ENCODE results near the gene SEC23B. TPM values are rescaled to one million over a fixed set of nuclear protein-coding genes. Genes with fewer than 3 reads are reported as not detected.

The SEC23B gene
- total RNA-seq, 6 experiments from 2014 or later = 22.3 to 33.1 (median 31.1) TPM

GRCh38 chr20:18537651-18538050 lies 29.9 kb downstream of the SEC23B start:
- no peaks in the 10 kb centered on the region for H3K27me3 ChIP-seq
- no peak for ATAC-seq
- no peak overlapping the region for H3K27ac ChIP-seq
- TF ChIP-seq CTCF (IDR thresholded peaks at IDR 0.05) (no peak), POLR2A (IDR thresholded peaks at IDR 0.05) (no peak)
- H3K4me1 ChIP-seq = peaks cover 0 to 18% (median 2%) of the 10 kb centered on the region in 4 donors
- H3K36me3 ChIP-seq = peaks cover 0 to 37% (median 10%) of the 10 kb centered on the region in 4 donors
- 92% methylated on average over 2 of the region's 2 CpGs for WGBS (ENCODE audit: insufficient coverage, low coverage, low lambda C conversion rate, missing lambda C conversion rate)
- intact Hi-C loops (cut with DNase I) = no loop called here
- no peak overlapping the region for H3K4me3 ChIP-seq
- DNase-seq = no peak
- H3K9me3 ChIP-seq = no peaks in the 10 kb centered on the region

- TF ChIP-seq CTCF (IDR thresholded peaks at IDR 0.05) (no peak), POLR2A (IDR thresholded peaks at IDR 0.05) (no peak)
- WGBS (ENCODE audit: insufficient coverage, low coverage, low lambda C conversion rate, missing lambda C conversion rate) = 37% methylated on average over 5 of the region's 5 CpGs
- peaks cover 0 to 18% (median 5%) of the 10 kb centered on the region in 4 donors for H3K4me1 ChIP-seq
- DNase-seq (no peak), ATAC-seq (peak in 1 of 4 donors; percentile 26)
- no peaks in the 10 kb centered on the region for H3K27me3 ChIP-seq
- peaks cover 0 to 34% (median 5%) of the 10 kb centered on the region in 4 donors for H3K36me3 ChIP-seq
- no peaks in the 10 kb centered on the region for H3K9me3 ChIP-seq
- H3K4me3 ChIP-seq = no peak overlapping the region
- no peak overlapping the region for H3K27ac ChIP-seq
- intact Hi-C loops (cut with DNase I) = no loop called here
These were observed 34.0 kb downstream of the SEC23B start for GRCh38 chr20:18541741-18542140.

GRCh38 chr20:18543216-18543615 lies 35.5 kb downstream of the SEC23B start:
- Histone ChIP-seq H3K36me3 (peaks cover 0 to 35% (median 7%) of the 10 kb centered on the region in 4 donors), H3K27me3 (no peaks in the 10 kb centered on the region), H3K27ac (peak overlapping the region in 1 of 3 donors; percentile 64), H3K4me1 (peaks cover 0 to 18% (median 5%) of the 10 kb centered on the region in 4 donors), H3K9me3 (no peaks in the 10 kb centered on the region), H3K4me3 (no peak overlapping the region)
- WGBS (ENCODE audit: insufficient coverage, low coverage, low lambda C conversion rate, missing lambda C conversion rate) = 80% methylated on average over 4 of the region's 4 CpGs
- TF ChIP-seq POLR2A (IDR thresholded peaks at IDR 0.05) (no peak), CTCF (IDR thresholded peaks at IDR 0.05) (no peak)
- DNase-seq = no peak
- ATAC-seq = peak in 1 of 4 donors; percentile 30
- intact Hi-C loops (cut with DNase I) = no loop called here

- Histone ChIP-seq H3K27ac (peak overlapping the region; percentile 25 to 64 (median 49)), H3K9me3 (no peaks in the 10 kb centered on the region), H3K36me3 (peaks cover 0 to 42% (median 10%) of the 10 kb centered on the region in 4 donors), H3K27me3 (no peaks in the 10 kb centered on the region), H3K4me1 (peaks cover 0 to 18% (median 5%) of the 10 kb centered on the region in 4 donors), H3K4me3 (no peak overlapping the region)
- intact Hi-C loops (cut with DNase I) = no loop called here
- 0% methylated on average over 1 of the region's 7 CpGs for WGBS (ENCODE audit: insufficient coverage, low coverage, low lambda C conversion rate, missing lambda C conversion rate)
- peak; percentile 92 to 98 (median 94) for DNase-seq
- ATAC-seq = peak; percentile 93 to 99 (median 96)
- TF ChIP-seq CTCF (IDR thresholded peaks at IDR 0.05) (no peak), POLR2A (IDR thresholded peaks at IDR 0.05) (no peak)
These were observed 36.2 kb downstream of the SEC23B start for GRCh38 chr20:18543932-18544331.

Measured in right lobe of liver (tissue), 6 donors.